Ovary (tissue), 3 donors: ENCODE results near the gene RHNO1.

Experiments
- CTCF ChIP-seq, 3 donors: fragments of 450-650 bp in 2 of 3; fragments of 200-600 bp in 1 of 3; IDR thresholded peaks; one replicate each; pipeline versions ENCODE4 v1.5.1 to v1.8.0; 2016 to 2022; ENCODE audit warnings: antibody characterized with exemption in 3 of 3, mild to moderate bottlenecking in 1 of 3
- EP300 ChIP-seq: sonication (generic); formaldehyde crosslinking; IDR thresholded peaks from one replicate; pipeline ENCODE4 v1.6.1; 2017; ENCODE audit warnings: antibody characterized with exemption
- POLR2A ChIP-seq: fragments of 450-650 bp; IDR thresholded peaks from one replicate; pipeline ENCODE4 v1.6.1; 2017; ENCODE audit warnings: antibody characterized with exemption, mild to moderate bottlenecking, moderate library complexity
- donor health status: DM: no; HTN: no; CAD: no.

DNA sequence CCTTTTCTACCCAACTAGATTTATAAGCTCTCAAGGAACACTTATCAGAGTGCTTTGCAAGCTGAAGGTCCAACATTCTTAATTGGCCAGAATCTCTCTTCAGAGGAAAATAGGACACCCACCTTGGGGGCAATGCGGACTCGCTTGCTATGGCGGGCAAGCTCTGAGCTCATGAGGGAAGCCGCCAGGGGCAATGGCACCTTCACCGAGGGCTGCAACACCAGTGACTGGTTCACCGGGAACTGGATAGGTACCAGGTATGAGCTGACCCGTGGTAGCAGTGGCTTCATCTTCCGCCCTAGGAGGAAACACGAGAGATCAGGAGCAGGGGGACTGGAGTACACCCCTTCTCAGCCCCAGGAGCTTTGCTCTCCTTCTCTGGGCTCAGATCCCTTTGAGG lies 12.8 kb upstream of the RHNO1 start:
- TF ChIP-seq CTCF (IDR thresholded peaks at IDR 0.05) (no peak), EP300 (no peak), POLR2A (no peak)
